HG03520 (cell line): ENCODE data around the gene SMOC2.
"Not testable (repeated sequence)": the region's sequence is repeated elsewhere in the genome, so short reads cannot be mapped to it uniquely, and the experiment has no call there.

ENCODE experiments used
- ATAC-seq: cut with Tn5 transposase; IDR thresholded peaks from one replicate; pipeline ENCODE4 v1.9.1; 2021; ENCODE audit warnings: mild to moderate bottlenecking, moderate library complexity; ENCODE audit not compliant: unreplicated experiment

Gene SMOC2

GRCh38 chr6:168597471-168597875 lies 156.5 kb downstream of the SMOC2 start:
- ATAC-seq: no peak

GRCh38 chr6:168598251-168599117 lies 157.5 kb downstream of the SMOC2 start:
- no peak for ATAC-seq

DNA sequence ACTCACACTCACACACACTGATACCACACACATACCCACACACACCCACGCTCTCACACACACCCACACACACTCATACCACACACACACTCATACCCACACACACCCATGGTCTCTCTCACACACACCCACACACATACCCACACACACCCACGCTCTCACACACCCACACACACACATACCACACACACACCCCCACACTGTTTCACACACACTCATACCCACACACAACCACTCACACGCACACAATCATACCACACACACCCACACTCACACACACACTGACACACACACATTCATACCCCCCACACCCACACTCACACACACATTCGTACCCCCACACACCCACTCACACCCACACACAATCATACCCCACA lies 158.1 kb downstream of the SMOC2 start:
- ATAC-seq: no peak

GRCh38 chr6:168599769-168600330 lies 158.9 kb downstream of the SMOC2 start:
- no peak for ATAC-seq

GRCh38 chr6:168600381-168600780 lies 159.4 kb downstream of the SMOC2 start:
- ATAC-seq: no peak

DNA sequence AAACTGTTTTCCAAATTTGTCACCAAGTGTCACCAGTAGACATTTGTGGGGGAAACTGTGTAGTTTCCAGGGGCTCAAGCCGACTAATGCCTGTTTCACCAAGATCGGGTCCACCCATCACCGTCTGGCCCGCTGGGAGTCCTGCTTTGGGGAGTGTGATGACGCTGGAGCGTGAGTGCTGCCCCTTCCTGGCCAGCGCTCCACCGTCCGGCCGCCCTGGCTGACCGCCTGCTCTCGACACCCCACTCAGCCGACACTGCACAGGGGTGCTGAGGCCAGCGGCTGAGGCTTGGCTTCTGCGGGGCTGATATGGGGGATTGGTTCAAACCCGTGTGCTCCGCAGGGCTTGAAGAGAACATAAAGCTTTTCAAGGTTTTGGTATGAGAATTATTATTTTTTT lies 160.1 kb downstream of the SMOC2 start:
- ATAC-seq: no peak

DNA sequence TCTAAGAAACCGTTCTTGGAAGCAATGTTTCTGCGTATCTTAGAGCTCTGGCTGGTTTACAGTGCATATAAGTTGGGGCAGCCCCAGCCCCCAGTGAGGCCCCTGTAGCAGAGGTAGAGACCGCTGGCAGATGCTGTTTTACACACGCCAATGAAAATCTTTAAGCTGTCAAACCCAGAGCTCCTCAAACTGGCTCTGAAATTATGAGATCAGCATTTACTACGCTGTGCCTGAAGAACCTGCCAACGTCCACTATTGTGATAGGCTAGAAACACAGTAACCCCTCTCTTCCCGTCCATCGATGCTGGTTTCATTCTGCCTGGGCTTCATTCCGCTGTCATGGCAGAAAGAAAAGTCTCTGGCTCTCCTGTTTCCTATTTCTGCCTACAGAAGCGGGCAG lies 160.6 kb downstream of the SMOC2 start:
- ATAC-seq: no peak

GRCh38 chr6:168602576-168602975 lies 161.6 kb downstream of the SMOC2 start:
- ATAC-seq: no peak

DNA sequence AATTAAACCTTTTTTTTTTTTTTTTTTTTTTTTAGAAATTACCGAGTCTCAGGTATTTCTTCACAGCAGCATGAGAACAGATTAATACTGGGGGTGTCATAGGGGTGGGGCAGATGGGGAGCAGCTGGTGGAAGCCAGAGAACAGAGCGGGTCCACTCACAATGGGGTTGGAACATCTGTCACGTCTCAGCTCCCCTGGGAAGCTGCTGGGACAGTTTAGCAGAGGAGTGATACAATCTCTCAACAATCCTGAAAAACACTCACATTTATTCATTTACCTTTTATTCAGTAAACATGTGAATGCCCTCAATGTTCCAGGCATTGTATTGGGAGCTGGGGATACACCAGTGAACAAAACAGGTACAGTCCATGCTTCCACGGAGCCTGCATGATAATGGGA lies 162.2 kb downstream of the SMOC2 start:
- no peak for ATAC-seq

- ATAC-seq: no peak
Observed at GRCh38 chr6:168605964-168606363, 165.0 kb downstream of the SMOC2 start.

DNA sequence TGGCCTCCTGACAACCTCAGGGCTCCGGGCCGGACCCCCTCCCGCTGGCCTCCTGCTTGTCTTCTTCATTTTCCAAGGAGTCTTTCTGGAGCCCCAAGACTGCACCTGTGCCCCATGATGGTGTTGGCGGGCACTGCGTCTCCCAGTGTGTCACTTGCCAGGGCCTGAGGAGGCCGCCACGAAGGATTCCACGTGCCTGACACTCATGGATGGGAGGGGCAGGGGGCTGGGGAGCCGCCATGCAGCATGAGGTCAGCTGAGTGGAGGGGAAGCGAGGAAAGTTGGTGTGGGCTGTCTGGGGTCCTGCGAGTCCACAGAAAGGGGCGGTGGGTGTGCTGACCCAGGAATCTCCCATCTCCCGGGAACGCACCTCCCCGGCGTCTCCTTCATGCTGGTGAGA lies 165.7 kb downstream of the SMOC2 start:
- no peak for ATAC-seq

GRCh38 chr6:168607272-168608112 lies 166.5 kb downstream of the SMOC2 start:
- ATAC-seq: no peak

GRCh38 chr6:168608113-168608400 lies 167.1 kb downstream of the SMOC2 start:
- ATAC-seq: no peak

DNA sequence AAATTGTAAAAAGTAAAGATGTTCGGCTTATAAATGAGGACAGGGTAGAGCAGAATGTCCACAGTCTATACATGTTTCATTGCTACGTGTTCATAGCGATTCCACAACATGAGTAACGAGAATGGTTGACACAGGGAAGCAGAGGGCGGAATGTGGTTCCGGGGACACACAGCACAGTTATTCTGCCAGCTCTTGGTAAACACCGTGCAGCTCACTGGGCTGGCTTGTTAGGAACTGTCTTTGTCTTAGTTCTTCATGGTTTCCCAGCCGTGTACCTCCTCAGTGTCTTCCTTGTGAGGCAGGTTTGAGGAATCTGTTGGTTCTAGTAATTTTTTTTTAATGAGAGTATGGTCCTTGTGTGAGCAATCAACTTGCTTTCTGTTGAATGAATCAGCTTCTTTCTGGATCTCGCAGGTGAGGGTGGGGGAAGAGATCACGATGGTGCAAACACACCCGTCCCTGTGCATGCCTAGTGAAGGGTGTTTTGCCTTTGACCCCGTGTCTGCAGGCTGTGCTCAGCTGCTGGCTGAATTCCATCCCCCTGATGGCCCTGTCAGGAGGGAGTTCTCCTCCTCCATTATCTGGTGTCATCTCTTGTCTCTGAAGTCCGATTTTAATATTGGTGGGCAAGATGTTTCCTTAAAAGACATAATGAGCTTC lies 168.2 kb downstream of the SMOC2 start:
- ATAC-seq: no peak

DNA sequence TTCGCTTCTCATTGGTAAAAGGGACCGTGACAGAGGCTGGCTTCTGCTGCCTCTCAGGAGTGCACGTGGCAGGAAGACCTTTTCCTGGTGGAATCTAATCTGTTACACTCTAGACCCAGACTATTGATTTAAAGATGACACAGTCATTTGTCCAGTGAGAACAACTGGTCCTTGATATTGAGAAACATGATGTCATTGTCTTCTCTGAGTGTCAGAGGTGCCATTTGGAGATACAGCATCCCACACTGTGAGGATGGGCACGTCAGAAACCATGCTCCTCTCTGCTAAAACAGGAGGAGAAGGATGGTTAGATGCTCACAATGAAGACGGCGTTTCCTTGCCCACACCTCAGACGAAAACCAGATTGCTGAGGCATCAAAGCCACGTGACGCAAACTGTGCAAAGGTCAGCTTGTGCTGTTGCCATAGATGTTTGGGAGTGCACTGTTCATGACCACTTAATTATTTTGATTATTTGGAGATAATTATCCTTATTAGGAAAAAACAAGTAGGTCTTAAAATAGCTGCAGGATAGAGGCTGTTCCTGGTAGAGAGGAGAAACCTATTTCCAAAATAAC lies 169.0 kb downstream of the SMOC2 start:
- ATAC-seq: no peak

- not testable (repeated sequence) for ATAC-seq
Observed at GRCh38 chr6:168610966-168611365, 170.0 kb downstream of the SMOC2 start.

DNA sequence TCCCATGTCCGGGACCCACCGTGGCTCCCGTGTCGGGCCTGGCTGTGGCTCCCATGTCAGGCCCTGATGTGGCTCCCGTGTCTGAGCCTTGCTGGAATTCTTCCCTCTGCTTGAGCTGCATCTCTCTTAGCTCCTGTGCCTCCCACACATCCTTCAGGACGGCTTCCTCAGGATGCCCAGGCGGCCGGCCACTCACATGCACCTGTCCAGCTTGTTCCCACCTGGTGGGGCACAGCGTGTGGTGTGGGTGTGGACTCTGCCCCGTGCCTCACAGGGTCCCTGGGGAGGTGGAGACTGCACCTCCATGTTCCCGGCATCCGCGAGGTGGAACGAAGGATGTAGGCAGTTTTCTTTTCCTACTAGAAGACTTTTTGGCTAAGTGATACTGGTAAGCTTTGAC lies 170.7 kb downstream of the SMOC2 start:
- no peak for ATAC-seq

DNA sequence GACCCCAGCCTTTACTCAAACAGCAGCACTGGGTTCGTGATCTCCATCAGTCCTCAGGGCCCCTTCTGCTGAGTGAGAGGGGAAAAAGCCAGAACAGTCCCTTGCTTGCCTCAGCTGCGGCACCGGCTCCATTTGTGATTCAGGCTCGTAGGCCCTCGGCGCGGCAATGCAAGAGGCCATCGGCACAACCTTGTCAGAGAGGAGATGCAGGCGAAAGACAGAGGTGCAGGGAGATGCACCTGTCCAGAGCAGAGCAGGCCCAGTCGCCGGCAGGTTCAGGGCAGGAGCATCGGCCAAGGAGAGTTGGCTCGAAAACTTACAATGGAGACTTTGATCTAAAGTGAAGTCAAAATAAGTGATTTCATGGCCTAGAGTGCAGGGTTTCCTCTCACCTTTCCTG lies 171.6 kb downstream of the SMOC2 start:
- ATAC-seq: no peak

DNA sequence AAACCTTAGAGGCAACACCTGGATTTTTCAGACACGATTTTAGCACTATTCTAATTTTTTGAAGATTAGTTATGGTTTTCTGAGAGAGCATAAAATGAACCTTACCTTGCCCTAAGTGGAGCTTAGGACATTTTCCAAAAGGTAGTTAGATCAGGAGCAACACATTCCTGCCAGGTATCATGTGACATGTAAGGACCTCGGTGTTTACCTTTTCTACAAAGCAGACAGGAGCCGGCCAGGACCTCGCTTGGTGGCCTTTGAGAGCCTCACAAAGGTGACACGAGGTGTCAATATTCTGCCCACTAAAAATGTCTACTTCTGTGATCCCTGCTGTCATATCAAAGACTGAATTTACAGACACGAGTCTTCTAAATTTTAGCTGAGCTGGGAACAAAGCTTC lies 174.9 kb downstream of the SMOC2 start:
- no peak for ATAC-seq

- ATAC-seq: no peak
Observed at GRCh38 chr6:168616816-168617765, 176.1 kb downstream of the SMOC2 start.
